K562 treated with DMSO at 1 percent for 48 hours (cell line): ENCODE results near the gene KIAA1549. TPM values are rescaled to one million over a fixed set of nuclear protein-coding genes. Genes with fewer than 3 reads are reported as not detected.

Experiments used
- total RNA-seq: library from RNA; unstranded; fragments of 300-600 nt; gene quantifications from 2 replicates; pipeline ENCODE4 v1.2.3, GENCODE V29; 2022; ENCODE audit warnings: low replicate concordance; ENCODE audit errors: extremely low read depth

The KIAA1549 gene
- total RNA-seq: not detected in 2 replicates

GRCh38 chr7:138981332-138982203 is at the start of gene KIAA1549:
Gene KIAA1549 (minus strand): TSS chr7:138981389. CDS start chr7:138981269, 120 bp downstream.

GRCh38 chr7:138797715-138798320 is 183.4 kb downstream of the KIAA1549 start, which contains the start of the genes ATP6V0A4 and TMEM213:
Gene ATP6V0A4 (minus strand): TSS chr7:138798196. CDS start chr7:138771247, 26,949 bp downstream.
Gene TMEM213 (plus strand): TSS chr7:138797994. CDS start chr7:138798105, 111 bp downstream.

Other genes starting within 250 kb of the KIAA1549 start
- gene TMEM213, start 183.4 kb downstream of the KIAA1549 start, total RNA-seq: not detected in 2 replicates
- not detected in 2 replicates for gene ATP6V0A4, start 183.2 kb downstream of the KIAA1549 start, total RNA-seq
- gene ZC3HAV1L, start 54.7 kb upstream of the KIAA1549 start, total RNA-seq: not detected in 2 replicates
- gene ZC3HAV1, start 128.3 kb upstream of the KIAA1549 start, total RNA-seq: not detected in 2 replicates
- gene UBN2, start 249.8 kb upstream of the KIAA1549 start, total RNA-seq: not detected in 2 replicates